HG03060 (cell line): ENCODE data around the gene SRGAP1.
"Not testable (repeated sequence)": the region's sequence is repeated elsewhere in the genome, so short reads cannot be mapped to it uniquely, and the experiment has no call there.

Source experiments
- ATAC-seq: cut with Tn5 transposase; IDR thresholded peaks from one replicate; pipeline ENCODE4 v1.9.1; 2021; ENCODE audit warnings: low read depth, moderate number of reproducible peaks; ENCODE audit not compliant: unreplicated experiment

The SRGAP1 gene

GRCh38 chr12:63865448-63865847 lies 20.9 kb downstream of the SRGAP1 start:
- no peak for ATAC-seq

- ATAC-seq: no peak
Observed at GRCh38 chr12:63867053-63867452, 22.6 kb downstream of the SRGAP1 start.

- ATAC-seq: no peak
Observed at GRCh38 chr12:63869656-63870055, 25.2 kb downstream of the SRGAP1 start.

DNA sequence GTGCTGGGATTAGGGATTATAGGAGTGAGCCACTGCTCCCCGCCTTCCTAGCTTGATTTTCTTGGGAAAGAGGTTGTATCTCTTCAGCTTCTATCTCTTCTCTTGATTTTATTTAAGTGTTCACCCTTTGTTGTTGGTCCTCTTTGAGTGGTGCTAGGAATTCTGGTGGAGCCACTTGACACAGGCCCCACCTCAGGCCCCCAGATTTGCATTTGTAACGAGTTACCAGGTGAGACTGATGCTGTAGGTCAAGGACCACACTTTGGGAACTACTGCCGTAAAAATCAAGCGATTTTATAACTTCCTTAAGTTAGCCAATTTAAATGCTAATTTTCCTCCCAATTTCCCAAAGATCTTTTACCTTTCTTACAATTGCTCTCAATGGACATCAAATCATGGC lies 26.3 kb downstream of the SRGAP1 start:
- no peak for ATAC-seq

DNA sequence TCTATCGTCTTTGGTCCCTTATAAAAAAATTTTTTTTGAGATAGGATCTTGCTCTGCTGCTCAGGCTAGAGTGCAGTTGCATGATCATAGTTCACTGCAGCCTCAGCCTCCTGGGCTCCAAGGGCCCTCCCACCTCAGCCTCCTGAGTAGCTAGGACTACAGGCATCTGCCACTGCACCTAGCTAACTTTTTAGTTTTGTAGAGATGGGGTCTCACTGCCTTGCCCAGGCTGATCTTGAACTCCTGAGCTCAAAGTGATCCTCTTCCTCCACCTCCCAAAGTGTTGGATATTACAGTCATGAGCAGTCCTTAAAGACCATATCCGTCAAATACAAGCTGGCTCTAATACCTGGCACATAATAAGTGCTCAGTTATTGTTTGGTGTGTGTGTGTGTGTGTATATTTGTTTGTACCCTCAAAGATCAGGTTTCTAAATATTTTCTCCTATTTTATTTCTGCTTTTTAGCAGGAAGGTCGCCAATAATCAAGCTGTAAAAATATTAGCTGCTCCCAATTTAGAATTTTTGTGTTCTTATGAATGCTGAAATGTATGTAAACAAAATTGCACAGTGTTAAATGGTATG lies 30.5 kb downstream of the SRGAP1 start:
- no peak for ATAC-seq

- no peak for ATAC-seq
Observed at GRCh38 chr12:63875703-63876102, 31.2 kb downstream of the SRGAP1 start.

DNA sequence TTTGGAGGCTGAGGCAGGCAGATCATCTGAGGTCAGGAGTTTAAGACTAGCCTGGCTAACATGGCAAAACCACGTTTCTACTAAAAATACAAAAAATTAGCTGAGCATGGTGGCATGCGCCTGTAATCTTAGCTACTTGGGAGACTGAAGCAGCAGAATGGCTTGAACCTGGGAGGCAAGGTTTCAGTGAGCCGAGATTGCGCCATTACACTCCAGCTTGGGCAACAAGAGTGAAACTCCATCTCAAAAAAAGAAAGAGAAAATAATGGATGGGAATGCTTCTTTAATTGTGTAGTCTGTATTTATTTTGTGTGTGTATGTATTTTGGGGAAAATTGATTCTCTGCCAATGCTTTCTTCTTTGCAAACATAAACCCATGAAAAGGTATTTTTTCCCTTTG lies 32.5 kb downstream of the SRGAP1 start:
- no peak for ATAC-seq

GRCh38 chr12:63877693-63878092 lies 33.2 kb downstream of the SRGAP1 start:
- no peak for ATAC-seq

GRCh38 chr12:63880235-63880634 lies 35.7 kb downstream of the SRGAP1 start:
- ATAC-seq: not testable (repeated sequence)

GRCh38 chr12:63880742-63881263 lies 36.3 kb downstream of the SRGAP1 start:
- ATAC-seq: no peak

DNA sequence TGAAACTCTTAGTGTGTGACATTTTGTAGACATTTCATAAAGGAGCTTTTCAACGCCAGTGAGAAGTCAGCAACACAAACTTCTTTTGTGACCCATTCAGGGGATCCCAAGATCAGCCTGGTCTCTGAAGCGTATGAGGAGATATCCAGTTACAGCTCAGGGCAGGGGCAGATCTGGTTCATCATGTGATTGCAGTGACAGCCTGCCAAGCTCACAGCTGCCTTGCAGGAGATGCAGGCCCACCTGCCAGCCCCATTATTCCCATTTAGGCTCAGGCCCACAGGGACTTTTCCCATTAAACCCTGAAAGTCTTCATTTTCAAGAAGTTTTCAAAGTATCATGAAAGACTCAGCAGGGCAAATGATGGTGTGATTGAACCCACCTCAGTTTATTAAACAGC lies 38.3 kb downstream of the SRGAP1 start:
- no peak for ATAC-seq

DNA sequence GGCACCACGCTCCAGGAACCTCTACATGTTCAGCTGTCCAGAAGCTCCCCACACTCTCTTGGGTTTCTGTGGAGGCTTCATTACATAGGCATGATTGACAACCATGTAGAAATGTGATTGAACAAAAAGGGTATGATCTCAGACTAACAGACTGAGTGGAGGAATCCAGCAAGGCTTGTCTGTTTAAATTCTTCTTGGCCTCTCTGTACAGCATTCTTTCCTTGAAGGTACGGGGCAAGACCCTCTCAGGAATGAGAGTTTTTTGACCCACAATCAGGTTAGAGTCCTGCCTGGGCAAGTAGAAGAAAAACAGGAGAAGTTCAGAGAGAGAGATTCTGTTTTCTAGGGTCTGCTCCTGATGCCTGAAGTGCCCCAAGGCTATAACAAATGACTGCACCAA lies 40.9 kb downstream of the SRGAP1 start:
- no peak for ATAC-seq

- no peak for ATAC-seq
Observed at GRCh38 chr12:63888908-63889635, 44.6 kb downstream of the SRGAP1 start.

- no peak for ATAC-seq
Observed at GRCh38 chr12:63889721-63890509, 45.4 kb downstream of the SRGAP1 start.

GRCh38 chr12:63893170-63893569 lies 48.7 kb downstream of the SRGAP1 start:
- ATAC-seq: no peak

DNA sequence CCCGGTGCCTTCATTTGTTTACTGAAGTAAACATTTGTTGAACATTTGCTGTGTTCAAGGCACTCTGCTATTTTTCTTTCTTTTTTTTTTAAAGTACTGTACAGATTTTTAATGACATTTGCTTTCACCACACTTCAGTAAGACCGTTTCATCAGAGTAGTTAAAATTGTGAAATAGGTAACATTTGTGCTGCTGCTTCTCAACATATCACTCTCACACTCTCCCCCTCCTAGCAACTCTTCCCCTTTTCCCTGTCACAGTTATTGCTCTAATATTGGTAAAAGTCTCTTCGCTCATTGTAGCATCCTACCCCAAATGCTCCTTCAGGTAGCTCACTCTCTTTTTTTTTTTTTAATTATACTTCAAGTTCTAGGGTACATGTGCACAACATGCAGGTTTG lies 49.6 kb downstream of the SRGAP1 start:
- no peak for ATAC-seq

DNA sequence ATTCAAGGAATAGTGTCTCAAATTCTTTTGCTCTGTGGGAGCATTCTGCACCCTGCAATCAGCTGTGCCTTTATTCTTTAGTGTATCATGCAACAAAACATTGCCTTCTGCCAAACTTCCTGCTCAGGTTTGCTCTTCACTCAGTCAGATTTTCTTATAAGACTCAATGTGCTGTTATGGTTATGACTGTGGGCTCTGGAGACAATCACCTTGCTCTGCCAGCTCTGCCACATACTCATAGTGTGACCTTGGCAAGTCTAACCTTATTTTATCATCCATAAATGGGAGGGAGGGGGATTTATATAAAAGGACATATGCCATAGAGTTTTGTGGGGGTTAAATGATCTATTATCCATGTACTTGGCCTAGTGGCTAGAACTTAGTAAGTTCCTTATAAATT lies 51.3 kb downstream of the SRGAP1 start:
- ATAC-seq: no peak

DNA sequence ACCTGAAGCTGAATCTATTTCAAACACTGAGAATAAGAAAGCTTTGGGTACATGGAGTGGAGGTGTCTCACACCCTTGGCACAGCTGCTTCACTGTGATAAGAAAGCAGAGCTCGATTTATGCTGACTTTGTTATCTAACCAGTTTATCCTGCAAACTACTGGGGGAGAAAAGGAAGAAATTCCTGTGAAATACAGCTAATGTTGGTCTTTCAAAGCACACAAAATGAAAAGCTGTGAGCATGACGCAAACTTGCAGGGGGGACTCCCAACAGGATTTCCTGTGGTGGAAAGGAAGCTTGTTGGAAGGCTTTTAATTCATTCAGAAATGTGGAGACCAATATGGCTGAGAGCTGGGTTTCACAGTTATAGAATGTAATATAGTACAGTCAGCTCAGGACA lies 53.4 kb downstream of the SRGAP1 start:
- ATAC-seq: no peak

- no peak for ATAC-seq
Observed at GRCh38 chr12:63898764-63899337, 54.4 kb downstream of the SRGAP1 start.

DNA sequence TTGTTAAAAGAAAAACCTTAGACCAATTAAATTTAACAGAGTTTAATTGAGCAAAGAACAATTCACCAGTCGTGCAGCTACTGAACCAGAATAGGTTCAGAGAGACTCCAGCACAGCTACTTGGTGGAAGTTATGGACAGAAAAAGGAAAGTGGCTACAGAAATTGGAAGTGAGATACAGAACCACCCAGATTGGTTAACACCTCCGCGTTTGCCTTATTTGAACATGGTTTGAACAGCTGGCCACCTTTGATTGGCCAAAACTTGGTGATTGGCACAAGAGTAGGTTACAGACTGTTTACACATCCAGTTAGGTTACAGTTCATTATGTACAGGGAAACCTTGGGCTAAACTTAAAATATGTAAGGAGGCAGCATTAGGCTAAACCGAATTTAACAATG lies 54.9 kb downstream of the SRGAP1 start:
- no peak for ATAC-seq
